Erythroblast (primary cell): ENCODE data around the gene SLC4A5.

Experiments
- GATA1 ChIP-seq: IDR thresholded peaks from 2 replicates; pipeline ENCODE4 v1.6.1; 2011; ENCODE audit warnings: low read depth, mild to moderate bottlenecking, control low read depth, low read length, moderate library complexity
- POLR2A ChIP-seq: IDR thresholded peaks from 2 replicates; pipeline ENCODE4 v1.6.1; 2011; ENCODE audit warnings: mild to moderate bottlenecking, low read length

DNA sequence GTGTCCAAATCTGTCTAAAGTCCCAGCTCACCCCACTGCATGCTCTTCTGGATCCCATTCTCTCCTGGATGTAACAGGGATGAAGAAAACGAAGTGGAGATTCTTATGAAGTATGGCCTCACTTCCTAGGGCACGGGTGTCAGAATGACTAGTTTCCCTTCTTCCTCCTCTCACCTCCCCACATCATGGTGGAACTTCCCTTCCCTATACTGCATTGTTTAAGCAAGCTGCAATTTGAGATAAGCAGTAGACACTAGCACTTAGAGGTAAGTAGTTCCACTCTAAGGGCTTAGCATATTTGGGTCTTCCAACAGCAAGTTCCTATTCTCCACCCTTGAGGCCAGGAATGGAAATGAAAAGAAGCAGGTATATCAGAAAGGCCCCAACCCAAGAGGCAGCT lies 29.7 kb downstream of the SLC4A5 start:
- TF ChIP-seq POLR2A (no peak), GATA1 (no peak)
